Psoas muscle (tissue), 8 donors: ENCODE results near the gene TMPRSS11E. TPM values are rescaled to one million over a fixed set of nuclear protein-coding genes. Genes with fewer than 3 reads are reported as not detected.

Source experiments
- ATAC-seq, 4 donors: fragments of 200-7000 bp; cut with Tn5 transposase; one replicate each; pipeline ENCODE4 v1.9.1; 2020; ENCODE audit warnings: moderate library complexity in 3 of 4, mild to moderate bottlenecking in 2 of 4
- DNase-seq, 2 donors: peaks; one replicate each; pipeline ENCODE4 v3.0.0-alpha.2; 2020
- H3K27ac ChIP-seq: fragments of 200-600 bp; one replicate; pipeline ENCODE4 v1.8.0; 2022
- H3K27me3 ChIP-seq, 3 donors: fragments of 200-600 bp in 1 of 3; one replicate each; pipeline versions ENCODE4 v1.6.1 to v1.8.0; 2013 to 2022; ENCODE audit warnings: low read length in 2 of 3, mild to moderate bottlenecking in 2 of 3, moderate library complexity in 1 of 3; ENCODE audit not compliant: insufficient read depth in 3 of 3
- H3K36me3 ChIP-seq, 2 donors: fragments of 200-600 bp in 1 of 2; one replicate each; pipeline versions ENCODE4 v1.6.1 to v1.8.0; 2013 to 2022; ENCODE audit warnings: low read depth in 1 of 2, mild to moderate bottlenecking in 1 of 2, moderate library complexity in 1 of 2; ENCODE audit not compliant: insufficient read depth in 1 of 2
- H3K4me1 ChIP-seq: fragments of 200-600 bp; one replicate; pipeline ENCODE4 v1.8.0; 2022
- H3K4me3 ChIP-seq: fragments of 200-600 bp; one replicate; pipeline ENCODE4 v1.8.0; 2022; ENCODE audit warnings: mild to moderate bottlenecking
- H3K9me3 ChIP-seq: fragments of 200-600 bp; one replicate; pipeline ENCODE4 v1.8.0; 2022
- CTCF ChIP-seq: fragments of 200-600 bp; IDR thresholded peaks from one replicate; pipeline ENCODE4 v1.8.0; 2022; ENCODE audit warnings: antibody characterized with exemption
- WGBS, 3 donors: extraction: QIAGEN DNeasy Blood & Tissue Kit; methylation state at CpG; one replicate each; pipeline versions ENCODE4 v1.1.6 to v1.1.7; 2013; 5-methylcytosine and 5-hydroxymethylcytosine counted together
- intact Hi-C, 2 donors: fragments of 100-400 bp; cut with DNase I; formaldehyde crosslinking; loops; one replicate each; pipeline versions ENCODE4 v1.11.0 to v1.14.2; 2022
- polyA plus RNA-seq, 3 donors: library from polyadenylated mRNA; stranded (reverse); fragments of 200-250 nt; gene quantifications; one replicate each; pipeline ENCODE4 v1.2.3, GENCODE V29; 2013
- total RNA-seq, 4 donors: library from RNA; stranded (reverse); fragmentation: NEBNext Ultra II Directional in 2 of 4; extraction: Animal tissue kit (Norgen Biotek cat#: 25700) in 2 of 4; gene quantifications; one replicate each; pipeline versions ENCODE4 v1.2.1 to v1.2.4, GENCODE V29; 2021 to 2023
- donor health status: healthy with polysubstance abuse.
- donor health status: DM: no; HTN: no; CAD: no; lungs with moderate emphysema.
- donor health status: Bipolar disorder and iron deficiency.
- donor health status: healthy.
- donor health status: DM: yes; HTN: yes; CAD: no.
- donor health status: DM: no; HTN: no; CAD: no.
- donor health status: DM: no; HTN: no; CAD: no.
- donor health status: DM: yes; HTN: yes; CAD: no.

The TMPRSS11E gene
- total and polyA plus RNA-seq, 7 donors, result 0.04 to 0.08 TPM; not detected in 5

DNA sequence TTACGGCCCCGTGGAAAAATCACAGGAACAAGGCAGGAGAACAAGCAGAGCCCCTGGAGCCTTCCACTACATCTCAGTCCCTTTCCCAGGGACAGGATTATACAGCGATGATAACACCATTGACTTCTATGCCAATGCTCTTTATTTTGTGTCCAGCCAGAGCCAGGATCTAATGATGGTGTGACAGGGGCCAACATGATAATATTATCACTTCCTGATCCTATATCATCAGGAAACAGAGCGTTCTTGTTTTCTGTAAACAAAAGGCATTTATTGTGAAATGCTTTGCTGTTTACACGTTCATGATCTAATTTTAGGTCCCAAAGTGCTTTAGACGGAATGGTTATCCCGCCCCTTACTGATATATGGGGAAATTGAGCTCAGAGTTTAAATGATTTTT lies 12.8 kb downstream of the TMPRSS11E start:
- no peak for TF ChIP-seq CTCF
- ATAC-seq (no peak), DNase-seq (no peak)
- WGBS, 3 donors, result 62 to 72% (median 66%) methylated on average over 7 of the region's 7 CpGs
- H3K27me3 ChIP-seq, result no peaks in the 10 kb centered on the region
- intact Hi-C loops, result no loop called here
- H3K4me1 ChIP-seq, result no peaks in the 10 kb centered on the region
- no peak overlapping the region for H3K27ac ChIP-seq
- H3K4me3 ChIP-seq, result no peak overlapping the region
- no peaks in the 10 kb centered on the region for H3K36me3 ChIP-seq
- H3K9me3 ChIP-seq, result no peaks in the 10 kb centered on the region

- ATAC-seq (no peak), DNase-seq (no peak)
- no peak overlapping the region for H3K27ac ChIP-seq
- intact Hi-C loops, result no loop called here
- 92 to 98% (median 93%) methylated on average over 3 of the region's 3 CpGs for WGBS, 3 donors
- no peaks in the 10 kb centered on the region for H3K4me1 ChIP-seq
- H3K4me3 ChIP-seq, result no peak overlapping the region
- H3K9me3 ChIP-seq, result no peaks in the 10 kb centered on the region
- TF ChIP-seq CTCF, result no peak
- no peaks in the 10 kb centered on the region for H3K36me3 ChIP-seq
- no peaks in the 10 kb centered on the region for H3K27me3 ChIP-seq
These were observed 14.5 kb downstream of the TMPRSS11E start for GRCh38 chr4:68461790-68462189.

- H3K27me3 ChIP-seq, result no peaks in the 10 kb centered on the region
- DNase-seq (no peak), ATAC-seq (no peak)
- TF ChIP-seq CTCF, result no peak
- H3K4me3 ChIP-seq, result no peak overlapping the region
- H3K9me3 ChIP-seq, result no peaks in the 10 kb centered on the region
- no peaks in the 10 kb centered on the region for H3K36me3 ChIP-seq
- no peaks in the 10 kb centered on the region for H3K4me1 ChIP-seq
- intact Hi-C loops, result no loop called here
- 72 to 84% (median 79%) methylated on average over 2 of the region's 2 CpGs for WGBS, 3 donors
- H3K27ac ChIP-seq, result no peak overlapping the region
These were observed 15.4 kb downstream of the TMPRSS11E start for GRCh38 chr4:68462691-68463090.

- H3K4me1 ChIP-seq, result no peaks in the 10 kb centered on the region
- WGBS, 3 donors, result 41 to 52% (median 46%) methylated on average over 2 of the region's 2 CpGs
- H3K36me3 ChIP-seq, result no peaks in the 10 kb centered on the region
- no peaks in the 10 kb centered on the region for H3K9me3 ChIP-seq
- intact Hi-C loops, result no loop called here
- ATAC-seq, result no peak
- H3K27ac ChIP-seq, result no peak overlapping the region
- DNase-seq, result no peak
- H3K27me3 ChIP-seq, result no peaks in the 10 kb centered on the region
- TF ChIP-seq CTCF, result no peak
- H3K4me3 ChIP-seq, result no peak overlapping the region
These were observed 16.5 kb downstream of the TMPRSS11E start for GRCh38 chr4:68463796-68464195.

DNA sequence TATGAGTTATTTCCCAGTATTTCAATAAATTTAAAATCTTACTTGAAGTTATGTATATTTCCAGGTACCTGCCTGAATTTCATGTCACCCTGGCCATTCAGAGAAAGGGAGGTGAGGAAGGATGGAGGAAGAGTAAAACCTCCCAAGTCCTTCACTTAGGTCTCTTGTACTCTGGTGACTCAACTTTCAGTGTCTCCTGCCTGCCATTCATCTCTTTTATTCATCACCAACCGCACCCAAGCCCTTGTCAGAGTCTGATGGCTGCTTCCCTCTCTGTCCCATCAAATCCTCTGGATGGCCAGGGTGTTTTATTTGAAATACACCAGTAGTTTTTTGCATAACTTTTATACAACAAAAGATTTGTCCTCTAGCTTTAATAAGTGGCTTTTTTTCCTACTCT lies 17.8 kb downstream of the TMPRSS11E start:
- no peaks in the 10 kb centered on the region for H3K36me3 ChIP-seq
- H3K4me1 ChIP-seq, result no peaks in the 10 kb centered on the region
- DNase-seq (no peak), ATAC-seq (no peak)
- 70 to 82% (median 78%) methylated on average over 1 of the region's 1 CpG for WGBS, 3 donors
- intact Hi-C loops, result no loop called here
- H3K4me3 ChIP-seq, result no peak overlapping the region
- H3K27ac ChIP-seq, result no peak overlapping the region
- no peak for TF ChIP-seq CTCF
- H3K9me3 ChIP-seq, result no peaks in the 10 kb centered on the region
- H3K27me3 ChIP-seq, result no peaks in the 10 kb centered on the region
